Fibroblast of the aortic adventitia (primary cell): ENCODE measurements around the gene PARVA. TPM values are rescaled to one million over a fixed set of nuclear protein-coding genes. Genes with fewer than 3 reads are reported as not detected.
"Not testable (repeated sequence)": the region's sequence is repeated elsewhere in the genome, so short reads cannot be mapped to it uniquely, and the experiment has no call there.

Experiments
- DNase-seq: peaks from one replicate; pipeline ENCODE4 v3.0.0-alpha.2; 2010; ENCODE audit warnings: low read depth
- H3K4me3 ChIP-seq: 2 replicates; pipeline ENCODE4 v1.5.1; 2011; ENCODE audit warnings: low read depth, mild to moderate bottlenecking, control low read depth, low read length, moderate library complexity
- CTCF ChIP-seq: IDR thresholded peaks from 2 replicates; pipeline ENCODE4 v1.5.1; 2011; ENCODE audit warnings: mild to moderate bottlenecking, low read length, control low read depth, inconsistent platforms; ENCODE audit not compliant: insufficient read depth
- total RNA-seq: library from RNA; depleted of rRNA; stranded (reverse); fragments of >200 nt; gene quantifications from 2 replicates; pipeline ENCODE4 v1.2.3, GENCODE V29; 2012; ENCODE audit warnings: low replicate concordance

PARVA gene
- total RNA-seq, 1 donor = 64.0 TPM

GRCh38 chr11:12512826-12513395 is 135.5 kb downstream of the PARVA start:
- no peak overlapping the region for H3K4me3 ChIP-seq
- DNase-seq = no peak
- no peak for TF ChIP-seq CTCF

GRCh38 chr11:12516387-12517105 is 139.2 kb downstream of the PARVA start:
- DNase-seq = no peak
- H3K4me3 ChIP-seq = no peak overlapping the region
- no peak for TF ChIP-seq CTCF

GRCh38 chr11:12517306-12517705 is 139.9 kb downstream of the PARVA start:
- DNase-seq = no peak
- H3K4me3 ChIP-seq = no peak overlapping the region
- TF ChIP-seq CTCF = no peak

GRCh38 chr11:12517741-12518140 is 140.4 kb downstream of the PARVA start:
- no peak for DNase-seq
- TF ChIP-seq CTCF = no peak
- H3K4me3 ChIP-seq = no peak overlapping the region

- no peak overlapping the region for H3K4me3 ChIP-seq
- no peak for TF ChIP-seq CTCF
- DNase-seq = no peak
Observed at GRCh38 chr11:12518606-12519385, 141.4 kb downstream of the PARVA start.

GRCh38 chr11:12520054-12520453 is 142.7 kb downstream of the PARVA start:
- no peak for DNase-seq
- no peak for TF ChIP-seq CTCF
- no peak overlapping the region for H3K4me3 ChIP-seq

- DNase-seq, H3K4me3 ChIP-seq: not testable (repeated sequence)
Observed at GRCh38 chr11:12520576-12520975, 143.2 kb downstream of the PARVA start.
